HG02870 (cell line): ENCODE results near the gene ZNF853.
"Not testable (repeated sequence)": the region's sequence is repeated elsewhere in the genome, so short reads cannot be mapped to it uniquely, and the experiment has no call there.

ENCODE experiments used
- ATAC-seq: cut with Tn5 transposase; IDR thresholded peaks from one replicate; pipeline ENCODE4 v1.9.1; 2021; ENCODE audit warnings: mild to moderate bottlenecking, moderate library complexity; ENCODE audit not compliant: unreplicated experiment

The ZNF853 gene

DNA sequence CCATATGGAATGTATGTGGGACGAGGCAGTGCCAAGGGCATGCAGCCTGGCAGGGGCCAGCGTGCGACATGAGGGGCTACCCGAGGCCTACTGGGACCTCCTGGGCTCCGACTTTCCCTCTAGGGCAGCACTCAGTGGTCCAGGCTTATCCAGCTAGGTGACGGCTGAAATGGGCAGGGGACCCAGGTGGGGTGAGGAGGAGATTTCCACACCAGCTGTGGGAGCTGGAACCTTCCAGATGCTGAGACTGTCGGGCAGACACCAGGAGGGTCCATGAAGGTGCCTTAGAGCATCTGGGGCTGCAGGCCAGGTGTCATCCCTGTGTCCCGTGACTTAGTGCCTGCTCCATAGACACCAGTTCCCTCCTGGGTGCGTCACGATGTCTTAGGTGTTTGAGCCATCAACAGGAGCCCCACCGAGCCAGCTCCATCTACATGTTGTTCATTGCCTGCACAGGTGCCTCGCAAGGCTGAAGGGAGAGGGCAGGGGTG lies 35.2 kb downstream of the ZNF853 start:
- no peak for ATAC-seq

DNA sequence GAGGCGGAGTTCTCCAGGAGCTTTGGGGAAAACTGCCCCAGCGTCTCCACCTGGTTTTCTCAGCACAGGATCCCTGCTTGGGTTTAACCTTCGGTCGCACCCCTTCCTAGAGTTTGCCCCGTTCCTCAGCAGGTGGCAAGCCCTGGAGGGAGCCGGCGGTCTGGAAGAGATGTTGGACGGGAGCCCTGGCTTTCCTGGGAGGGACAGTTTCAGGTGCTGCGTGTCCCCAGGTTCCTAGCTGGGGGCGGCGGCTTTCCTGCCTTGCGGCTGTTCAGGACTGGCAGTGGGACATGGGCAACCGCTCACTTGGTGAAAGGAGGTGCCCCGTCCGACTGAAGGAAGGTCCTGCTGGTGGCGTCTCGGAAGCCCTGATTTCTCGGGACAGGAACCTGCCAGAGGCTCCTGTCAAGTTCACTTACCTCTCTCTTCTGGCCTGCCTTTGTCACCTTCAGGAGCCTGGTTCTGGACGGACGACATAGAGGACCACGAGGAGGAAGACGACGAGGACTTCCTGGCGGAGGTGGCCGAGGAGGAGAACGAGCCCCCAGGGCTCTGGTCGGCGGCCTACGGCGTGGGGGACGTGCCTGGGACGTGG lies 36.5 kb downstream of the ZNF853 start:
- no peak for ATAC-seq

DNA sequence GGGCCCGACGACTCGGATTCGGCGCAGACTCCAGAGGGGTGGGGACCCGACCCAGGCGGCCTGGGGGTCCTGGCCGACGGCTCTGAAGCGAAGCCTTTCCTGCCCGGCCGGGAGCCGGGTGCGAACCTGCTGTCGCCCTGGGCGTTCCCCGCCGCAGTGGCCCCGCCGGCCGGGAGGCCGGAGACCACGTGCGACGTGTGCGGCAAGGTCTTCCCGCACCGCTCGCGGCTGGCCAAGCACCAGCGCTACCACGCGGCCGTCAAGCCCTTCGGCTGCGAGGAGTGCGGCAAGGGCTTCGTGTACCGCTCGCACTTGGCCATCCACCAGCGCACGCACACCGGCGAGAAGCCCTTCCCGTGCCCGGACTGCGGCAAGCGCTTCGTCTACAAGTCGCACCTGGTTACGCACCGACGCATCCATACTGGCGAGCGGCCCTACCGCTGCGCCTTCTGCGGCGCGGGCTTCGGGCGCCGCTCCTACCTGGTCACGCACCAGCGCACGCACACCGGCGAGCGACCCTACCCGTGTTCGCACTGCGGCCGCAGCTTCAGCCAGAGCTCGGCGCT lies 37.1 kb downstream of the ZNF853 start:
- ATAC-seq: no peak

DNA sequence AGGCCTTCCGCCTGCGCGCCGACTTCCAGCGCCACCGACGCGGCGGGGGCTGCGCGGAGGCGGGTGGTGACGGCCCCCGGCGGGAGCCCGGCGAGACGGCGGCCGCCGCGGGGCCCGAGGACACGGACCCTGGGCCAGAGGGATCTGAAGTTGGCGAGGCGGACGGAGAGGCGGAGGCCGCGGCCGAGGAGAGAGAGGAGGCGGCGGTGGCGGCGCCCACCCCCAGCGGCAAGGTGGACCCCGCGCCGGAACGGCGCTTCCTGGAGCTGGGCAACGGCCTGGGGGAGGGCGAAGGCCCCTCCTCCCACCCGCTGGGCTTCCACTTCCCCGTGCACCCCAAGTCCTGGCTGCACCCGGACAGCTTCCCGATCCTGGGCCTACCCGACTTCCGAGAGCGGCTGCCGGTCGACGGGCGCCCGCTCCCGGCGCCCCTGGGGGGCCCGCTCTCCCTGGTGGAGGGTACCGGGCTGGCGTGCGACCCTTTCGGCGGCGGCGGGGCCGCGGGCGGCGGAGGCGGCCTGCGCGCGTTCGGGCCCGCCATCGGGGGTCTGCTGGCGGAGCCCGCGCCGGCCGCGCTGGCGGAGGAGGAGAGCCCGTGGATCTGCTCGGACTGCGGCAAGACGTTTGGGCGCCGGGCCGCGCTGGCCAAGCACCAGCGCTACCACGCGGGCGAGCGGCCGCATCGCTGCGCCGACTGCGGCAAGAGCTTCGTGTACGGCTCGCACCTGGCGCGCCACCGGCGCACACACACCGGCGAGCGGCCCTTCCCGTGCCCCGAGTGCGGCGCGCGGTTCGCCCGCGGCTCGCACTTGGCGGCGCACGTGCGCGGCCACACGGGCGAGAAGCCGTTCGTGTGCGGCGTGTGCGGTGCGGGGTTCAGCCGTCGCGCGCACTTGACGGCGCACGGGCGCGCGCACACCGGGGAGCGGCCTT lies 37.9 kb downstream of the ZNF853 start:
- ATAC-seq: no peak

DNA sequence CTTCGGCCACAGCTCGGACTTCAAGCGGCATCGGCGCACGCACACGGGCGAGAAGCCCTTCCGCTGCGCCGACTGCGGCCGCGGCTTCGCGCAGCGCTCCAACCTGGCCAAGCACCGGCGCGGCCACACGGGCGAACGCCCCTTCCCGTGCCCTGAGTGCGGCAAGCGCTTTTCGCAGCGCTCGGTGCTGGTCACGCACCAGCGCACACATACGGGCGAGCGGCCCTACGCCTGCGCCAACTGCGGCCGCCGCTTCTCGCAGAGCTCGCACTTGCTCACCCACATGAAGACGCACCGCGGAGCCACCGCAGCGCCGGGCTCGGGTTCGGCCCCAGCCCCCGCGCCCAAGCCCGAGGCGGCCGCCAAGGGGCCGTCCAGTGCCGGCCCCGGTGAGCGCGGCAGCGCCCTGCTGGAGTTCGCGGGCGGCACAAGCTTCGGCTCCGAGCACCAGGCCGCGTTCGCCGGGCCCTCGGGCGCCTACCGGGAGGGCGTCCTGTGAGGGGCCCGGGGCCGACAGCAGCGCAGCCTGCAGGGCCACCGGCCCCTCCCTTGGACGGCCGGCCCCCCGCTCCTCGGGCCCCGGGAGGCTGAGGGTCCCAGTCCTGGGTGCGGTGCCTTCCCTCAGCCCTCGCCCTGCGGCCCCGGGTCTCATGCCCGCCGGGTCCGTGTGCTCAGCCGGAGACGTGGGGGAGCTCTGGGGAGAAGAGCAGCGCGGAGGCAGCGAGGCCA lies 38.9 kb downstream of the ZNF853 start:
- no peak for ATAC-seq

DNA sequence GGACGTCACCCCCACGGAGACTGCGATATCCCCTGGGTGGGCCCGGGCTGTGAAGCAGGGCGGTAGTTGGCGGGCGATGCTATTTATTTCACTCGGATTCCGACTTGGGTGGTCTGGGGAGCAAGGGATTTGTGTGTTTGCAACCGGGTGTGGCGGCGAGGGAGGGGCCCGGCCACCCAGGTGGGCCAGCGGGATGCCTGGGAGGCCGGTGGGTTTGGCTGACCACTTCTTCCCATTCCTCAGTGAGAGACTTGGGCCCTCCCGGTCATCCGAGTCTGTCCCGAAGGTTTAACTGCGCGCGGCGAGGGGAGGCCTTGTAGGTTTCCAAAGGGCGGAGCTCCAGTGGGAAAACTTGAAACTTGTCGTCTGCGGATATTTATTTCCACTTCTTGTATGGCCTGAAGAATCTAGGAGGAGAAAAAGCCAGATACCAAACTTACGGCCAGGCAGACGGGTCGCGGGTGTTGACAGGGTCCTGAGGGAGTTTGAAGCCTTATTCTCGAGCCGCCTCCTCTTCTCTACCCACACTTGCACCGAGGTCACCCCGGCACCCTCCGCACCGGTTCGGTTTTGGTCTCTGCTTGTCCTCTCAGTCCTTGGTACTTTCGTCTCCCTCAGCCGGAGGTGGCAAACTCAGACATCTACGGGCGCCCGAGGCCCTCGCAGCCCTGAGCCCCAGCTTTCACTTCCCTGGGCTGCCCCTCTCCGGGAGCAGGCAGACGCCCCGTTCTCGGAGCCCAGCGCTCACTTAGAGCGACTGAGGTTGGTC lies 39.6 kb downstream of the ZNF853 start:
- ATAC-seq: no peak

DNA sequence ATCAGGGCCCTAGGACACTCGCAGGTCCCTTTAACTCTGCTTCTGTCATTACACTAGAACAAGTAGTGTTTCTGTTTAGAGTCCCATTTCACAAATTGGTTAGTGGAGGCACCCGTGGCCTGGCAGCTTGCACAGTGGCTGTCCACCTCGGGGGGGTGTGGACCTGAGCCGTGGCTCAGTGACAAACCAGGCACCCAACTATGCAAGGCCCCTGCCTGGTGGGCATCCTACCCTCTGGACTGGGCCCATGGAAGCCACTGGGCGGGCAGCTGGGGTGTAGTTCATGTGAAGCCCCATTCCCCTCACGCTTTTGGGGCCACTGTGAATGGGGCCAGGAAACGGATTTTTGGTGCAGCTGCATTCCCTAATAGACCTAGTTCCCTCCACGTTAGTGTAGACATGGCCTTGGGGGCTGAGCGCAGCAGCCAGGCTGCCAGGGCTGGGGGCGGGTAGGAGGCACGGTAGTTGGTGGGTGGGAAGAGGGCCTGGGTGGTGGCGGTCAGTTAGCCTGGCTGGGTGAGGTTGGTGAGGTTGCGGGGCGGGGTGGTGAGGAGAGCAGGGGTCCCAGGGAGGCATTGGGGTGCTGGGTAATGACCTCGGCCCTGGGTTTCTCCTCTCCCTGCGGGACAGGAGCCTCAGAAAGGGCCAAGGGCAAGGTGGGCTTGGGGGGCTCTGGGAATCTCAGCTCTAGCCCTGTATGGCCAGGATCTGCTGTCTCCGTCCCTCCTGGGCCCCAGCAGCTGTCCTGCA lies 40.4 kb downstream of the ZNF853 start:
- ATAC-seq: no peak

DNA sequence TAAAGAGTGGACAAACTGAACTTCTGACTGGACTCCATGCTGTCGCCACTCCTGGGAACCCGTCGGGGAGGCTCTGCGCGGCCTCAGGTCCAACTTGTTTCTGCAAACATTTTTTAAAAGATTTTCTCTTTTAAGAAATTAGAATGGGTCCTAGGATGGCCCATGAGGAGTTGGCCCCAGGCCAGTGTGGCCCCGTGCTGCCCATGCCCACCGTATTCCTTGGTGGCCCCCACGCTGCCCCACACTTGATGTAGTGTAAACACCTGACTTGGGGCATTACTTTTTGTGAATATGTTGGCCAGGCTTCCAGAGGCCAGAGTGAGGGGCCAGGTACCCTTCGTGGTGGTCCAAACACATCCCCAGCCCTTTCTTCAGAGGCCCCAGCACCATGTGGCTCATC lies 41.0 kb downstream of the ZNF853 start:
- no peak for ATAC-seq

DNA sequence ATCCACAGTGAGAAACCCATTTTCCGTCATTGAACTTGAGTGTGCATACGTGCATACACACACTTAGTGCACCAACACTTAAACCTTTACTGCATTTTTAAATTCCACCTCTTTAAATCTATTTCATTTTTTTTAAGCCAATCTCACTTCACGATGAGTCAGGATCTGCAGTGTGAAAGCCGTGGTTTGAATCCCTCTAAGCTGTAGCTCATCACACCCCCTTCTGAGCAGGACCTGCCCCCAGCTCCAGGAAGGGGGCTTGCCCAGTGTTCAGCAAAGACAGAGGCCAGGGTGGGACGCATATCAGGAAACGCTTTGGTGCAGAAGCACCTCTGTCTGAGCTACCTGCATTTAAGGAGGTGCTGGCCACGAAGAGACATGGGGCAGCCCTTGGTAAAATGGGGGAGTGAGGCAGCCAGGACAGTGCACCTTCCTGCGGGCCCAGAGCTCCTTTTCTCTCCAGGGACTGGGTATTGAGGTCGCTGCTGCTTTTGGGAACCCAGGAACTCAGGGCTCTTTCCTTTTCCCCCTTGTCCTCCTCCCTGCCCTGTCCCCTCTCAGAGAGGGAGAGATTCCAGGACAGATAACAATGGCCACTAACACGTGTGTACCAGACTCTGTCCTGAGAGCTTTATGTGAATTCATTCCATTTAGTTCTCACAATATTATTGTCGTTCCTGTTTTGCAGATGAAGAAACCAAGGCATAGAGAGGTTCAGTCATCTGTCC lies 43.4 kb downstream of the ZNF853 start:
- no peak for ATAC-seq

DNA sequence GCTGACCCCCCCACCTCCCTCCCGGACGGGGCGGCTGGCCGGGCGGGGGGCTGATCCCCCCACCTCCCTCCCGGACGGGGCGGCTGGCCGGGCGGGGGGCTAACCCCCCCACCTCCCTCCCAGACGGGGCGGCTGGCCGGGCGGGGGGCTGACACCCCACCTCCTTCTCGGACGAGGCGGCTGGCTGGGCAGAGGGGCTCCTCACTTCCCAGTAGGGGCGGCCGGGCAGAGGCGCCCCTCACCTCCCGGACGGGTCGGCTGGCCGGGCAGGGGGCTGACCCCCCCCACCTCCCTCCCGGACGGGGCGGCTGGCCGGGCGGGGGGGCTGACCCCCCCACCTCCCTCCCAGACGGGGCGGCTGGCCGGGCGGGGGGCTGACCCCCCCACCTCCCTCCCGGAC lies 55.4 kb downstream of the ZNF853 start:
- ATAC-seq: not testable (repeated sequence)
